ENCODE measurements around the gene CSNK1G3.

CSNK1G3 gene

DNA sequence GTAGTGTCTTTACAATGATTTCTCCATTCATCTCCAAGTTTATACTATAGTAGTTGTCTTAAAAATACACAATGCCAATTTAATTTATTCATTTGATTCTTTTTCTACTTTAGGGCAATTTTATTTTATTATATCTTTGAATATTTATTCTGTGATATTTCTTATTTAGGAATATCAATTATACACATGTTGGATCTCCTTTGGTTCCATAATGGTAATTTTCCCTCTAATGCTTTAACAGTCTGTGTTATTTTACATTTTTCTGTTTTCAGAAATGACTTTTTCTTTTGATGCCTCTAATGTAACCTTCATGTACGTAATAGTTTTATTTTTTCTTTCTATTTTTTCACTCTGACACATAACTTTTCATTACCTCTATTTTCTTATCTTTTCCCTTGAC is 153.0 kb downstream of the CSNK1G3 start:
- Histone ChIP-seq H3K4me3 (ENCODE audit: low read depth in 1 of 2, low read length in 1 of 2) (no peak overlapping the region), H3K27me3 (no peaks in the 10 kb centered on the region), H3K9me3 (no peaks in the 10 kb centered on the region), H3K27ac (no peak overlapping the region), H3K4me1 (ENCODE audit: control insufficient read depth in 1 of 2, insufficient read depth in 1 of 2, low read depth in 1 of 2, low read length in 1 of 2) (no peaks in the 10 kb centered on the region), H3K36me3 (no peaks in the 10 kb centered on the region)
- TF ChIP-seq, protein P1, sequence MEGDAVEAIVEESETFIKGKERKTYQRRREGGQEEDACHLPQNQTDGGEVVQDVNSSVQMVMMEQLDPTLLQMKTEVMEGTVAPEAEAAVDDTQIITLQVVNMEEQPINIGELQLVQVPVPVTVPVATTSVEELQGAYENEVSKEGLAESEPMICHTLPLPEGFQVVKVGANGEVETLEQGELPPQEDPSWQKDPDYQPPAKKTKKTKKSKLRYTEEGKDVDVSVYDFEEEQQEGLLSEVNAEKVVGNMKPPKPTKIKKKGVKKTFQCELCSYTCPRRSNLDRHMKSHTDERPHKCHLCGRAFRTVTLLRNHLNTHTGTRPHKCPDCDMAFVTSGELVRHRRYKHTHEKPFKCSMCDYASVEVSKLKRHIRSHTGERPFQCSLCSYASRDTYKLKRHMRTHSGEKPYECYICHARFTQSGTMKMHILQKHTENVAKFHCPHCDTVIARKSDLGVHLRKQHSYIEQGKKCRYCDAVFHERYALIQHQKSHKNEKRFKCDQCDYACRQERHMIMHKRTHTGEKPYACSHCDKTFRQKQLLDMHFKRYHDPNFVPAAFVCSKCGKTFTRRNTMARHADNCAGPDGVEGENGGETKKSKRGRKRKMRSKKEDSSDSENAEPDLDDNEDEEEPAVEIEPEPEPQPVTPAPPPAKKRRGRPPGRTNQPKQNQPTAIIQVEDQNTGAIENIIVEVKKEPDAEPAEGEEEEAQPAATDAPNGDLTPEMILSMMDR (IDR thresholded peaks at IDR 0.05) = no peak

DNA sequence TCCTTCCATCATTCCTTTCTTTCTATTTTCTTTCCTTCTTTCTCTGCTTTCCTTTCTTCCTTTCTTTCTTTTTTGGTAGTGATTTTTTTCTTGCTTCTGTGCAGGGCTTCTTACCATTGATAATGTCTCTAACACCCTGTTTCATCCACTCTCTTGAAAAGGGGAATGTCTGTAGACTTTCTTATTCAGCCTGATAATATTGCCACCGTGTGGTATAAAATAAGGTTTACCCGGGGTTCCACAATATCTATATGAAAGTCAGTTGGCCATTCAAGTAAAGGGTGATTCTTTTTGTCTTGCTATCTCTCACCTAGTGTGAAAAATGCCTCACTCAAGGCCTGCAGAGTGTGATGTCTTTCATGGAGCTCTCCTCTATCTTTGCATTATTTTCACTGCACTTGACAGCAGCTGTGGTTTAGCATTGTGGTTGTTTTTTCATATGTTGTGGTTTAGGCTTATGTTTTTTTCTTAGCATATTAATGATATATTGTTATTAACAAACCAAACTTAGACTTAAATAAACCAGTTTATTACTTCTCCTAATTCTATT is 153.9 kb downstream of the CSNK1G3 start:
- no peaks in the 10 kb centered on the region for H3K36me3 ChIP-seq
- no peaks in the 10 kb centered on the region for H3K9me3 ChIP-seq
- TF ChIP-seq, protein P1 (IDR thresholded peaks at IDR 0.05) = no peak
- no peaks in the 10 kb centered on the region for H3K4me1 ChIP-seq (ENCODE audit: control insufficient read depth in 1 of 2, insufficient read depth in 1 of 2, low read depth in 1 of 2, low read length in 1 of 2)
- no peaks in the 10 kb centered on the region for H3K27me3 ChIP-seq
- H3K4me3 ChIP-seq (ENCODE audit: low read depth in 1 of 2, low read length in 1 of 2) = no peak overlapping the region
- no peak overlapping the region for H3K27ac ChIP-seq
